PC-3 (cell line): ENCODE results near the gene SLC25A21. TPM values are rescaled to one million over a fixed set of nuclear protein-coding genes. Genes with fewer than 3 reads are reported as not detected.

ENCODE experiments used
- ATAC-seq: fragments of 200-7000 bp; cut with Tn5 transposase; 2 replicates; pipeline ENCODE4 v1.9.1; 2020; ENCODE audit warnings: mild to moderate bottlenecking, moderate library complexity
- BruUV-seq: library from RNA; stranded (reverse); fragments of 400-500 nt; replicated peaks from 2 replicates; lab custom pipeline; 2021; lab: Mats Ljungman, UMichigan
- CTCF ChIA-PET: fragments of 300-600 bp; sonication (Branson Sonifier 250); formaldehyde crosslinking; loops from one replicate; lab custom pipeline; 2022; ENCODE audit warnings: antibody characterized with exemption; lab: Charles Lee
- POLR2A ChIA-PET: fragments of 300-600 bp; sonication (Branson Sonifier 250); formaldehyde crosslinking; loops from one replicate; lab custom pipeline; 2022; ENCODE audit warnings: antibody characterized with exemption; ENCODE audit not compliant: unreplicated experiment; lab: Charles Lee
- DNase-seq: peaks from one replicate; pipeline ENCODE4 v3.0.0-alpha.2; 2015
- H2AFZ ChIP-seq: fragments of 300-600 bp; sonication (generic); 2 replicates; pipeline ENCODE4 v1.6.0; 2016; ENCODE audit warnings: antibody characterized with exemption, low read length
- H3F3A ChIP-seq: fragments of 300-600 bp; sonication (generic); one replicate; pipeline ENCODE4 v1.6.0; 2017; ENCODE audit warnings: antibody characterized with exemption, low read length, control low read depth, mild to moderate bottlenecking; ENCODE audit not compliant: unreplicated experiment
- H3K27ac ChIP-seq: fragments of 300-600 bp; sonication (generic); 2 replicates; pipeline ENCODE4 v1.5.1; 2016; ENCODE audit warnings: mild to moderate bottlenecking, low read length
- H3K27me3 ChIP-seq: fragments of 300-600 bp; sonication (generic); 2 replicates; pipeline ENCODE4 v1.6.1; 2016; ENCODE audit warnings: low read length, mixed read lengths
- H3K36me3 ChIP-seq: fragments of 300-600 bp; sonication (generic); 2 replicates; pipeline ENCODE4 v1.6.1; 2016; ENCODE audit warnings: low read depth, mixed run types, low read length, mixed read lengths
- H3K4me1 ChIP-seq: fragments of 300-600 bp; sonication (generic); 2 replicates; pipeline ENCODE4 v1.5.1; 2016; ENCODE audit warnings: low read length; ENCODE audit not compliant: insufficient read depth
- H3K4me2 ChIP-seq: fragments of 300-600 bp; sonication (generic); 2 replicates; pipeline ENCODE4 v1.6.0; 2016; ENCODE audit warnings: low read length
- H3K4me3 ChIP-seq: fragments of 300-600 bp; sonication (generic); 2 replicates; pipeline ENCODE4 v1.5.1; 2016; ENCODE audit warnings: mild to moderate bottlenecking, low read length, mixed read lengths
- H3K79me2 ChIP-seq: fragments of 300-600 bp; sonication (generic); 2 replicates; pipeline ENCODE4 v1.6.1; 2017; ENCODE audit warnings: low read length, mixed read lengths
- H3K9ac ChIP-seq: fragments of 300-600 bp; sonication (generic); 2 replicates; pipeline ENCODE4 v1.6.0; 2016; ENCODE audit warnings: mild to moderate bottlenecking, low read length
- H3K9me2 ChIP-seq: fragments of 300-600 bp; sonication (generic); replicated peaks from 2 replicates; pipeline ENCODE4 v1.6.1; 2016; ENCODE audit warnings: mixed run types, low read length, mixed read lengths
- H3K9me3 ChIP-seq: fragments of 300-600 bp; sonication (generic); 2 replicates; pipeline ENCODE4 v1.6.1; 2016; ENCODE audit warnings: low read length, mixed read lengths
- H4K20me1 ChIP-seq: fragments of 300-600 bp; sonication (generic); 2 replicates; pipeline ENCODE4 v1.6.1; 2016; ENCODE audit warnings: low read length, mixed read lengths
- EZH2 ChIP-seq: fragments of 300-600 bp; sonication (generic); IDR thresholded peaks from one replicate; pipeline ENCODE4 v1.6.1; 2017; ENCODE audit warnings: antibody characterized with exemption, mild to moderate bottlenecking, low read length; ENCODE audit not compliant: unreplicated experiment
- EZH2phosphoT487 ChIP-seq: fragments of 300-600 bp; sonication (generic); IDR thresholded peaks from 2 replicates; pipeline ENCODE4 v1.6.1; 2018; ENCODE audit warnings: mild to moderate bottlenecking, antibody characterized with exemption, low read length, borderline replicate concordance
- intact Hi-C: fragments of 100-400 bp; cut with micrococcal nuclease; formaldehyde crosslinking; loops from 2 replicates; pipeline ENCODE4 v1.9.0; 2023
- total RNA-seq: library from RNA; depleted of rRNA; stranded (reverse); fragments of >200 nt; gene quantifications from 2 replicates; pipeline ENCODE4 v1.2.3, GENCODE V29; 2014
- TF ChIP-seq, protein P1 (sequence below): fragments of 300-600 bp; sonication (generic); conservative IDR thresholded peaks from 2 replicates; pipeline ENCODE4 v1.5.1; 2017; ENCODE audit warnings: antibody characterized with exemption, low read depth, mild to moderate bottlenecking, low read length

Gene SLC25A21
- total RNA-seq, 1 experiment from 2014 or later: 0.87 TPM

DNA sequence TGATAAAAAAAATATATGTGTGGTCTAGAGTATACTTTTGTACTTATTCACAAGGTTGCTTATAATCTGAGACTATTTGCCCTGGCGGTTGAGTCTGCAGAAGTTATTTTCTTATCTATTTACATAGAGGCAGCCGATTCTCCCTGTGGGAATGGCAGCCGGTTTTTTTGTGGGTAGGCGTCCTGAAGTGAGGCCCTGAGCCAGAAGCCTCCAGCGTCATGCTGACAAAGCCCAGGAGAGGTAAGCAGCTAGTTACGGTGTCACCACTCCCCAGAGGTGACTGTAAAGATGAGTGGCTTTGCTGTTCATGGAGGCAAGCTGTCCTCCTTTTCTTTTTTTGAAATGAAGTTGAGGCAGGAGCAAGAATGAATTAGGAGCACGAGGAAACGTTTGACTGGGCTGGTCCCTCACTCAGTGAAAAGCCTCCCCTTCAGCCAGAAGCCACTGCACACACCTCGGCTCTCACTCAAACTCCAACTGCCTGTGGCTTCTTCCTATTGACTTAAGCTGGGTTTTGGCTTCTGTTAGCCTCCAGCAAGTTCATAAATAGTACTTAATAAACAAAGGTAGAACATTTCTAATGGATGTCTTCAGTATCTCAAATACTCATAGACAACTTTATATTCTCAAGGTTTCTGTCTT lies 489.2 kb downstream of the SLC25A21 start:
- Histone ChIP-seq H3K36me3 (peaks cover 8% of the 10 kb centered on the region; the same call in 1 of the 2 replicates), H3K4me1 (peaks cover 35% of the 10 kb centered on the region), H3F3A (no peaks in the 10 kb centered on the region), H3K27ac (peak overlapping the region; percentile 43), H3K9me3 (no peaks in the 10 kb centered on the region), H3K4me2 (peak overlapping the region; percentile 52), H3K9ac (no peak overlapping the region), H3K9me2 (no peaks in the 10 kb centered on the region), H2AFZ (peak overlapping the region; percentile 9), H3K4me3 (no peak overlapping the region; the same call in 1 of the 2 replicates), H4K20me1 (no peaks in the 10 kb centered on the region), H3K79me2 (no peaks in the 10 kb centered on the region), H3K27me3 (no peaks in the 10 kb centered on the region)
- no TSS peak for BruUV-seq
- CTCF ChIA-PET: no interaction called here
- TF ChIP-seq EZH2phosphoT487: no peak
- TF ChIP-seq, protein P1, sequence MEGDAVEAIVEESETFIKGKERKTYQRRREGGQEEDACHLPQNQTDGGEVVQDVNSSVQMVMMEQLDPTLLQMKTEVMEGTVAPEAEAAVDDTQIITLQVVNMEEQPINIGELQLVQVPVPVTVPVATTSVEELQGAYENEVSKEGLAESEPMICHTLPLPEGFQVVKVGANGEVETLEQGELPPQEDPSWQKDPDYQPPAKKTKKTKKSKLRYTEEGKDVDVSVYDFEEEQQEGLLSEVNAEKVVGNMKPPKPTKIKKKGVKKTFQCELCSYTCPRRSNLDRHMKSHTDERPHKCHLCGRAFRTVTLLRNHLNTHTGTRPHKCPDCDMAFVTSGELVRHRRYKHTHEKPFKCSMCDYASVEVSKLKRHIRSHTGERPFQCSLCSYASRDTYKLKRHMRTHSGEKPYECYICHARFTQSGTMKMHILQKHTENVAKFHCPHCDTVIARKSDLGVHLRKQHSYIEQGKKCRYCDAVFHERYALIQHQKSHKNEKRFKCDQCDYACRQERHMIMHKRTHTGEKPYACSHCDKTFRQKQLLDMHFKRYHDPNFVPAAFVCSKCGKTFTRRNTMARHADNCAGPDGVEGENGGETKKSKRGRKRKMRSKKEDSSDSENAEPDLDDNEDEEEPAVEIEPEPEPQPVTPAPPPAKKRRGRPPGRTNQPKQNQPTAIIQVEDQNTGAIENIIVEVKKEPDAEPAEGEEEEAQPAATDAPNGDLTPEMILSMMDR: no peak
- TF ChIP-seq EZH2: no peak
- DNase-seq (peak; percentile 82), ATAC-seq (peak; percentile 81)
- POLR2A ChIA-PET: interaction anchor here (0.5 to 0.6 kb wide), 2 partner anchors 143 to 155 kb away, joined by 4 to 5 read pairs; no protein-coding TSS in a partner anchor
- intact Hi-C loops: loop anchor here (2.0 to 5.0 kb wide), 2 partner anchors 16 to 64 kb away; no protein-coding TSS in a partner anchor

DNA sequence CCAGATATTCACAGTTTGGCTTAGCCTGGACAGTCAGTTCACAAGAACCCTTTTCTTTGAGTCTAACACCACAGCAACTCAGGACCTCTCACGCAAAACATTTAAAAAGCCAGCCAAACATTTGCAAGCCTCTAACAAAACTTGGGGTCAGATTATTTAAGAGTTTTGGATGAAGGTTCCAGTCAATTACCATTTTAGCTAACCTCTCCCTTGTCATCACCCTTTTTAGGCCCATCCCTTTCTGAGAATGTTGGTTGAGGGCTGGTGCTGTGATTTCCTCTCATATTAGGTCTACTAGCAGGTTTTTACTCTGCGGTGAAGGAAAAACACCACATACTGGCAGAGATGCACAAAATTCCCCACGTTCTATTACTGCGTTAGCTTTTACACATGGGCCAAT lies 490.1 kb downstream of the SLC25A21 start:
- intact Hi-C loops: loop anchor here (2.0 to 5.0 kb wide), 2 partner anchors 16 to 65 kb away; no protein-coding TSS in a partner anchor
- ATAC-seq (no peak; the same call in 1 of the 2 replicates), DNase-seq (no peak)
- Histone ChIP-seq H3K4me1 (peaks cover 35% of the 10 kb centered on the region), H3K36me3 (peaks cover 17% of the 10 kb centered on the region), H3K79me2 (no peaks in the 10 kb centered on the region), H4K20me1 (no peaks in the 10 kb centered on the region), H3K9me2 (no peaks in the 10 kb centered on the region), H3K27me3 (no peaks in the 10 kb centered on the region), H3K9me3 (no peaks in the 10 kb centered on the region), H3F3A (no peaks in the 10 kb centered on the region), H3K4me3 (no peak overlapping the region; the same call in 1 of the 2 replicates), H3K27ac (peak overlapping the region; percentile 43), H3K4me2 (peak overlapping the region; percentile 52), H3K9ac (no peak overlapping the region), H2AFZ (no peak overlapping the region)
- TF ChIP-seq, protein P1: no peak
- no peak for TF ChIP-seq EZH2phosphoT487
- CTCF ChIA-PET: no interaction called here
- TSS peak; percentile 1 for BruUV-seq
- POLR2A ChIA-PET: no interaction called here

DNA sequence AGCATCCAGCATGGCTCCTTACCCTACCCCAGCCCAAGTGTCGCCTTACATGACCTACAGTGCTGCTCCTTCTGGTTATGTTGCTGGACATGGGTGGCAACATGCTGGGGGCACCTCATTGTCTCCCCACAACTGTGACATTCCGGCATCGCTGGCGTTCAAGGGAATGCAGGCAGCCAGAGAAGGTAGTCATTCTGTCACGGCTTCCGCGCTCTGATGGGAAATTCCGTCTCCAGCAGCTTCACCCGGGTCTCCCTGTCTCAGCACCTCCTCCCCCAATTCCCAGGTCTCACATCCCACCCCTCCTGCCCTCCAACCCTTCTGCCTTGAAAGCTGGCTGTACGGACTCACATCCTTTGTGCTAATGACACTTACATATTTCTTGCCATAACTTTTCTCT lies 496.2 kb downstream of the SLC25A21 start:
- Histone ChIP-seq H3K79me2 (peaks cover 45% of the 10 kb centered on the region), H3K9me3 (no peaks in the 10 kb centered on the region), H2AFZ (no peak overlapping the region), H3K9ac (no peak overlapping the region), H3K4me3 (no peak overlapping the region), H3K27me3 (no peaks in the 10 kb centered on the region), H3K4me2 (no peak overlapping the region), H3K36me3 (peaks cover 45% of the 10 kb centered on the region), H3K27ac (no peak overlapping the region), H3K9me2 (no peaks in the 10 kb centered on the region), H3F3A (no peaks in the 10 kb centered on the region), H3K4me1 (no peaks in the 10 kb centered on the region), H4K20me1 (no peaks in the 10 kb centered on the region)
- ATAC-seq (no peak), DNase-seq (no peak)
- intact Hi-C loops: no loop called here
- ChIA-PET CTCF (no interaction called here), POLR2A (no interaction called here)
- TF ChIP-seq EZH2 (no peak), EZH2phosphoT487 (no peak)
- TF ChIP-seq, protein P1: no peak
- no TSS peak for BruUV-seq
